Coronary artery (tissue), 2 donors: ENCODE data around the gene TRAF3.

Experiments
- DNase-seq: peaks from one replicate; pipeline ENCODE4 v3.0.0-alpha.2; 2017; ENCODE audit warnings: low spot score
- H3K27ac ChIP-seq, 2 donors: fragments of 200-600 bp; sonication (generic); one replicate each; pipeline ENCODE4 v1.5.1; 2016 to 2019
- H3K4me3 ChIP-seq: fragments of 200-600 bp; sonication (generic); 2 replicates; pipeline ENCODE4 v1.5.1; 2016; ENCODE audit warnings: mild to moderate bottlenecking, moderate library complexity
- TF ChIP-seq, protein P1 (sequence below): fragments of 200-600 bp; sonication (generic); IDR thresholded peaks from one replicate; pipeline ENCODE4 v1.5.1; 2019; ENCODE audit warnings: antibody characterized with exemption

The TRAF3 gene

DNA sequence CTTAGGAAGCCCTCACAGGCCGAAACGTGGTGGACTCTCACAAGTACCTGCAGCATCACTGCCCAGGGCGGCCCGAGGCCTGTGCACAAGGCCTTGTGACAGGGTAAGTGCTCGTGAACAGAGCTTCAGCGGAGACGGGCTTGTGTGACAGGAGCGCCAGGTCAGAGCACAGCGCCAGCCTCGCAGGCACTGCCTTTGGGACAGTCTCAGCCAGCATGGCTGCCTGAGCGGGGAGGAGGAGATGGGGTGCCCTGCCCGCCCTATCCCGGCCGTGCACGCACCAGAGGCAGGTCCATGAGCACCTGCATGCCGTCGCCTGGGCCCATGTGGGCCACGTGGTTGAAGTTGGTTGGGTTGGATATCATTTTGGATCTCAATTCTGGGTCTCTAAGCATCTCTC is 162.1 kb downstream of the TRAF3 start:
- no peak for DNase-seq

DNA sequence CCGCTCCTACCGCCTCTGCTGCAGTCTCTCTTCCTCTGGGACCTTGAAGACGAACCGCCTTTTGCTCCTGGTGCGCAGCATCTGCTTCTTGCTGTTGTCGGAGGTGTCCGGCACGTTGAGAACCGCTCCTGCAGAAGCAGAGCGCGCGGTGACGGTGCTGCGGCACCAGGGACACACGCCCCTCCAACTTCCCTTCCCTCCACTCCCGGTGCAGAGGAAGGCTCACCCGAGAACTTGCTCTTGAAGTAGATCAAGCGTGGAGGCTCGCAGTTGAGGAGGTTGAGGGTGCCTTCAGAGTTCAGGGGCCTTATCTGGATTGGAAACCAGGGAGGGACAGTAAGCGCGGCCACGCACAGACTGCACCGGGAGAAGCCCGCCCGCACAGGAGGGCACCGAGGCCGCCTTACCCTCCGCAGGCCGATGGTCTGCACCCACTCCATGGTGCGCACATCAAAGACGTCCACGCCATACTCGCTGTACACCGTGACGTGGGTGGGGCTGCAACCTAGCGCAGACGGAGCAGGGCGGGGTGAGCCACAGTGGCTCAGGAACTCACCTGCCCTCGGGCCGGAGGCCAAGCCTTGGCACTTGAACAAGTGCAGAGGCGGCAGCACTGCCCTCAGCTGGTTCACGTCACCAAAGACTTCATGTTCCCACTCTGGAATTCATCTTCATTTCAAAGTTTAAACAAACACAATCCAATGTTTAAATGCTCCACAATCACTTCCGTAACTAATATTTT is 162.7 kb downstream of the TRAF3 start:
- TF ChIP-seq, protein P1, sequence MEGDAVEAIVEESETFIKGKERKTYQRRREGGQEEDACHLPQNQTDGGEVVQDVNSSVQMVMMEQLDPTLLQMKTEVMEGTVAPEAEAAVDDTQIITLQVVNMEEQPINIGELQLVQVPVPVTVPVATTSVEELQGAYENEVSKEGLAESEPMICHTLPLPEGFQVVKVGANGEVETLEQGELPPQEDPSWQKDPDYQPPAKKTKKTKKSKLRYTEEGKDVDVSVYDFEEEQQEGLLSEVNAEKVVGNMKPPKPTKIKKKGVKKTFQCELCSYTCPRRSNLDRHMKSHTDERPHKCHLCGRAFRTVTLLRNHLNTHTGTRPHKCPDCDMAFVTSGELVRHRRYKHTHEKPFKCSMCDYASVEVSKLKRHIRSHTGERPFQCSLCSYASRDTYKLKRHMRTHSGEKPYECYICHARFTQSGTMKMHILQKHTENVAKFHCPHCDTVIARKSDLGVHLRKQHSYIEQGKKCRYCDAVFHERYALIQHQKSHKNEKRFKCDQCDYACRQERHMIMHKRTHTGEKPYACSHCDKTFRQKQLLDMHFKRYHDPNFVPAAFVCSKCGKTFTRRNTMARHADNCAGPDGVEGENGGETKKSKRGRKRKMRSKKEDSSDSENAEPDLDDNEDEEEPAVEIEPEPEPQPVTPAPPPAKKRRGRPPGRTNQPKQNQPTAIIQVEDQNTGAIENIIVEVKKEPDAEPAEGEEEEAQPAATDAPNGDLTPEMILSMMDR: no peak
- DNase-seq: no peak
- H3K4me3 ChIP-seq: no peak overlapping the region
- no peak overlapping the region for H3K27ac ChIP-seq

More for the DNA sequence above, 162.1 kb downstream of the TRAF3 start:
- Histone ChIP-seq H3K4me3 (no peak overlapping the region), H3K27ac (no peak overlapping the region)
- TF ChIP-seq, protein P1: no peak

DNA sequence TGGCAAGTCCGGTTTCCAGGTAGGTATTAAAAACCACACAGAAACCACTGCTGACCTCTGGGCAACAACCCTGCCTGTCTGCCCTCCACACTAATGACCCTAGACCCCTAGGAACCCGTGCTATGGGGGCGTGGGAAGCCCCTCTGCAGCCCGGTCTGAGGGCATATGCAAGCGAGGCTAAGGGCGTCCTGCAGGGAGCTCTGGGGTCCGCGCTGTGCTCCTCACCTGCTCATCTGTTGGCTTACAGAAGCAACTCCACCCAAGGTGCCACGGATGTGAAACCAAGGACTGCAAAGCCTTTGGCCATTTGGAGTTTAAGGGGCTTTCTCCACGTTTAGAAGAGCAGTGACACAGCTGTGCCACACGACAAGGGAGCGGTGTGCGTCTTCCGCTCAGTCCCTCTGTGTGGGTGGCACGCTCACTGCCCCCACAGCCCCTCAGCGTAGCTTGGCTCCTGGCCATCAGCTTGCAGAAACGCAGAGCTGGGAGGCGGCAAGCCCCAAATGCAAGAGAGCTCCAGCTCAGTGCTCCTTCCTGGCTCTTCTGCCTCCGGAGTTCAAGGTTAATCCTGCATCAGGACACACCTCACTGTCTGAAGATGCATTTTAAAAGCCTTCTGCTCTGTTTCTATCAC is 163.6 kb downstream of the TRAF3 start:
- TF ChIP-seq, protein P1: no peak
- Histone ChIP-seq H3K4me3 (no peak overlapping the region), H3K27ac (no peak overlapping the region)
- no peak for DNase-seq

DNA sequence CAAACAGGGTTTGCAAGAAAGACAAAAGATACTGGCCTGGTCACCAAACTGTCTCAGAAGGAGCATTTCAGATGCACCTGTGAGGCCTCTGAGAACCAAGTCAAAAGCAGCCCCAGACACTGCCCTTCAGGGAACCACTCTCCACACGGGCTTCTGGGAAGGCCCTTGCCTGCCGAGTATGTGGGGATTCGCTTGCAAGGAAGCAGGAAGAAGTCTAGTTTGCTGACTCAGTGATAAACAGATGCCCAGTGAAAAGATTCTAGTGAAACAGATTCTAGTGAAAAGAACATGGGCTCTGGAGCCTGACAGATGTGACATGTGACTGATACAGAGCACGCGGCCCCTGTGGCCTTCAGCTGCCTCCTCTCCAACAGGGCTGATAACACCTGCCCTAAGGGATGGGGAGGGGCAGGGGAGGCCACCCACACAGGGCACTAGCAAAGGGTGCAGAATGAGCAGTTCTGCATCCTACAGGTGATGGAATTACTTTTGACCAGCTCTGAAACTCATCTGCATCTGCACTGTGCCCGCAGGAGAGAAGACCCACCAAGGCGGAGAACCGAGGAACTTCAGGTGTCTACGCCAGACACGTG is 164.3 kb downstream of the TRAF3 start:
- DNase-seq: no peak
- no peak overlapping the region for H3K27ac ChIP-seq
- TF ChIP-seq, protein P1: no peak

DNA sequence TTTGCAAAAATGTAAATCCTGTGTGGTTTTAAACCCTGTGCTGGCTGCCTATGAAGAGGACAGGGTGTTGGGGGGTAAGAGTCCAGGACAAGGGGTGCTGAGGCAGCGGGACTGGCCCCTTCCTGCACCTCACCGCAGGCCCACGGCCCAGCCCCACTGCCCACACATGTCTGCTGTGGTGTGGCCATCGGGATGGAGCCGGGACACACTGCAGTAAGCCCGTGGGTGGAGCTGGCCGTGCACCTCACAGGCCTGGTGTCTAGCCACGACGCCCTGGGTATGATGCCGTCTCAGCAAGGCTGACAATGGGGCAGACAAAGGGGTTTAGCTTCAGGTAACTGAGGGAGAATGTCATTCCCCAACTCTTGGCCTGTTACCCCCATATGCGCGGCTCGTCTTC is 164.8 kb downstream of the TRAF3 start:
- DNase-seq: no peak
- H3K4me3 ChIP-seq: no peak overlapping the region
- TF ChIP-seq, protein P1: no peak
- H3K27ac ChIP-seq: no peak overlapping the region

More for the DNA sequence above, 164.3 kb downstream of the TRAF3 start:
- no peak overlapping the region for H3K4me3 ChIP-seq

DNA sequence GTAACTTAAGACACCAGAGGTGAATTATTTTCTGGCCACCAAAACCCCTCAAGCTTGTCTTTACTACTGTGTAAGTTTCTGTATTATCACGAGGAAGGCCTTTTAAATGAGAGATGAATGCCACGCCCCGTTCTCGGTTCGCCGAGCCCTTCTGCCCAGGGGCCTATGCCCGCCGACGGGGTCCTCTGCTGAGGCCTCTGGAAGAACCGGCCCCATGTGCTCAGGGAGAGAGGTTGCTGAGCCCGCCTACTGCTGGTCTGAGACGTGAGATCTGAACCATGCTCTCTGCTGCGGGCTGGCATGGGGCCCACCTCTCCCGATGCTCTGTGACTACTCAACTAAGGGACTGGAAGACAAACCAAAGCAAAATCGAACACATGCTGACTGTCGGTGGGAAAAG is 166.2 kb downstream of the TRAF3 start:
- no peak for DNase-seq
- no peak overlapping the region for H3K27ac ChIP-seq
- H3K4me3 ChIP-seq: no peak overlapping the region
- TF ChIP-seq, protein P1: no peak
